CD4-positive, alpha-beta T cell treated with Interleukin-2 at 100 ng/mL for 4 hours (primary cell): ENCODE results near the gene FOXP4.

Experiments
- DNase-seq: peaks from one replicate; pipeline ENCODE4 v3.0.0-alpha.2; 2020; ENCODE audit warnings: low spot score

The FOXP4 gene

DNA sequence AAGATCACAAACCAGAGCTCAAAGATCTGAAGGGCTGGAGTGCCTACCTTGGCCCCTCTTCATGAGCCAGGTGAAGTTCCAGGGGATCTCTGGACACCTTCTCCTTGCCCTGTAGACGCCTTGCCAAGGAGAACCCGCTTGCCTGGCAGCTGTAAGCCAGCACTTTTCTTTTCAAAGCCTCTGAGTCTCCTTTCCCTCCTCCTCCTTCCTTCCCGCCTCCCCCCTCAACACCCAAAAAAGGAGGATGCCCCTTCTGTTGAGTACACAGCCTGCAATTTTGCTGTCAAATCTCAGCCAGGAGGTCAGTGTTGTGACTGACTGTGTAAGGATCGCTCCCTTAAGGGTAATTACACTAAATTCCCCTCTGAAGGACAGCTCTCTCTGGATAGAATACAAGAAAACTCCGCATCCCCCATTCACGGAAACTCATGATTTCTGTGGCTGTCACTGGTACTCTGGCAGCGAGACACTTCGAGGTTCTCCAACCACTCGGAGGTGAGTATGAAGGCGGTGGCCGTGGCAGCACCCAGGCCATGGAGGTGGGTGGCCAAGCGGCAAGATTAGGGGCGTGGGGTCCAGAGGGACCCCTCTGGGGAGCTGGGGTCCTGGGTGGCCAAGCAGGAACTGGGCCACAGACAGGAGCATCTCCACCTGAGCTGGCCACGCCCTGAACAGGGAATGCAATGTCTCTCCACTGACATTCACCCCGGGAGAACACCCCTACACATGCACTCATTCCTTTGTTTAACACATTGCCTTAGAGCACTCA lies 23.2 kb upstream of the FOXP4 start:
- no peak for DNase-seq

- no peak for DNase-seq
Measured at GRCh38 chr6:41523915-41524633, 22.1 kb upstream of the FOXP4 start.

GRCh38 chr6:41524634-41525011 lies 21.6 kb upstream of the FOXP4 start:
- no peak for DNase-seq

GRCh38 chr6:41527721-41528408 lies 18.3 kb upstream of the FOXP4 start:
- no peak for DNase-seq

DNA sequence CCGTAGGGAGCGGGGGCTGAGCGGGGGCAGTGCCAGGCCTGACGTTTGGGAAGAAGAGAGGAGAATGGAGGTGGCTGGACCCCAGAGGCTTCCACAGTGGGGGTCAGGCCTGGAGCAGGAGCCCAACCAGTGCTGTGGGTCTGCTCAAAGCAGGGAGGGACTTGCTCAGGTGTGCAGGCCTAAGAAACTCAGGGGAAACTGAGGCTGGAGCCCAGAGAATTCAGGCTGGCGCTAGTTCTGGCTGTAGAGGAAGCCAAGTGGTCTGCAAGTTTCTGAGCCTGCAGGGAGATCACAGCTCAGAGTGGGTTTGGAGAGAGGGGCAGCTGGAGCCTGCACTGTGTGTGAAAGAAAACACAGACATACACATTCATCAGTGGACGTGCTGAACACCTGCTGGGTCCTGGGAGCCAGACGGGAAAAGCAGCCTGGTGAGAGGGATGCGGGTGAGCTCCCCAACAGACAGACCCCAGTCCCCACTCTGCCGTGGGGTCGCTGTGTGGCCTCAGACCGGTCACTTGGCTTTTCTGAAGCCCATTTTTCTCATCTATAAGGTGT lies 17.7 kb upstream of the FOXP4 start:
- DNase-seq: no peak

- no peak for DNase-seq
Measured at GRCh38 chr6:41529049-41529448, 17.1 kb upstream of the FOXP4 start.

- DNase-seq: no peak
Measured at GRCh38 chr6:41529970-41530369, 16.2 kb upstream of the FOXP4 start.

DNA sequence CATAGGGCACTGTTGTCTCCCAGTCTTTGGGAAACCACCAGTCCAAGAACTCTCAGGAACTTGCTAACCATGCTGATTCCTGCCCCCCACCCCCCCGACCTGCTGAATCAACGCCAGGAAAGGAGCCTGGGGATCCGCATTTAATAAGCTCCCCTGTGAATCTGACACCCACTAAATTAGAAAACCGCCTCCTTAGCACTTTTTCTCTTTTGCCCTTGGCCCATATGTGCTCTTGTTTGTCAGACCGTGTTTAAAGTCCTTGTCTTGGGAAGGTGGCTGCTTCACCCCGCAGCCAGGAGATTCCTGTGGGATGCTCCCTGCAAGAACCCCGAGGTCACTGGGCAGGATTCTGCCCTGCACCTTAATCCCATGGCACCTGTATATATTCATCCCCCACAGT lies 15.7 kb upstream of the FOXP4 start:
- no peak for DNase-seq

DNA sequence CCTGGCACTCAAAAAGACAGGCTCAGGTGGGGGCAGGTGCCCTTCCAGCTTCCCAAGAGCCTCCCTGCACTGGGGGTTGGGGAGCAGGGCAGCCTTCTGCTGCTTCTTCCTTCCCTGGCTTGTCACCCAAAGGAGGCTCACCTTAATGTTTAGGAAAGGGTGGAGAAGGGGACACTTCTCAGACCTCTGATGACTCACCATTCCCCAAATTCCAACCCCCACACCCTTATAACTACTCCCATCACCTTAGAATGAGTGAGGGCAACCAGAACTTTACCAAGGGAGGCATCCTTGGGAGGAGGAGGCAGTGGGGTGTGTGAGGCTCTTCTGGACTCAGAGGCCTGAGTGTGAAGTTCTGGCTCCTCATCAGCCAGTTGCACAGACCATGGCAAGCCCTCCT lies 15.2 kb upstream of the FOXP4 start:
- no peak for DNase-seq

DNA sequence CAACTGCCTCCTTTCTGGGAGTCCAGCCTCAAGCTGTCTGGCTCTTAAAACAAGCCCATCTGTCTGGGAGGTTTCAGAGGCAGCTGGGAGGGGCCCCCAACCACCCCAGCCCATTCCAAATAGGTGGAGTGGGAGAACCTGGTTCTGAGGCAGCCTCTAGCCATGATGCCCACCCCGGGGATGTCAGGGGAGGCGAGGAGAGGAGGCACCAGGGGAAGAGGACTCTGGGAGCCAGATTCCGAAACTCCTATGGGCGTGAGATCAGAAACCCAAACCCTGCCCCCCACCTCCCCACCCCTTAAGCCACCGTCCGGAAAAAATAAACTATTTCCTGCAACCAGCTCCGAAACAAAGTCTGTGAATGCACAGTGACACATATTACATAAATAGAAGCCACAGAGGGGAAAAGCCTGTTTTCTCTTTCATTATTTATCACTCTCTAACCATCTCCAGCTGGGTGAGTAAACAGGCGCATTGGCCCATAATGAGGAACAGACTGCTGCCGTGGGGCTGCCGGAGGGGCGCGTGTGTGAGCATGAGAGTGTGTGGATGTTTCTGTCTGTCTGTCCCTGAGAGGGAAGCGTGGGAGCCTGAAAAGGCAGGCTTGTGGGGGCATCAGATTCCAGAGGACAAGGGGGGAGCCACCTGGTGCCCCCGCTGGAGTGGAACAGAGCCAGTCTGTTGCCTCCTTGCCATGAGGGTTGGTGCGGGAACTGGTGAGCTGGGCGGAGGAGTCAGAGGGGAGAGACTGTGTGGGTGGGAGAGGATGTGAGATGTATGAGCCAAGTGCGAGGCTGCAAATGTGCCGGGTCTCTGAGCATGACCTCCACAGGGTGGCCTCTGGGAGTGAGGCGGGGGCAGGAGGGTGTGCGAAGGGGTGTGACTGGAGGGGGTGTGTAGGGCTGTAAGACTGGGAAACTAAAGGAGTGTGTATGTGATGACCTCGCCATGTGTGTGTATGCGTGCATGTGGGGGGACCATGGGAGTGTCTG lies 14.3 kb upstream of the FOXP4 start:
- peak; percentile 62 for DNase-seq

DNA sequence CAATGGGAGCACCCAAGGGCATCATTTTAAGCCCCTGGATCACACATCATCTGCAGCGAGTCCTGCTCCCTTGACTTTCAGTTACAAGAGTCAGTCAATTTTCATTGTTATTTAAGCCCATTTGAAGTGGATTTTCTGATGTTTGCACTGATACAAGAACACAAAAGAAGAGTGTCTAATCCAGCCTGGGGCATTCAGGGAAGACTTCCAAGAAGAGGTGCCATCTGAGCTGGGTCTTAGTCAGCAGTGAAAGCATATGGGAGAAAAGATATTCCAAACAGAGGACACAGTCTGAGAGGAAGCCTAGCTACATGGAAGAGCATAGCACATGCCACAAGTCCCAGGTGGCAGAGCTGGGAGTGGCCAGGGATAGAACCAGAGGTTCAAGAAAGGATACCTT lies 10.4 kb upstream of the FOXP4 start:
- no peak for DNase-seq

- DNase-seq: no peak
Measured at GRCh38 chr6:41536795-41537758, 9.1 kb upstream of the FOXP4 start.

GRCh38 chr6:41538556-41539182 lies 7.5 kb upstream of the FOXP4 start:
- DNase-seq: no peak

DNA sequence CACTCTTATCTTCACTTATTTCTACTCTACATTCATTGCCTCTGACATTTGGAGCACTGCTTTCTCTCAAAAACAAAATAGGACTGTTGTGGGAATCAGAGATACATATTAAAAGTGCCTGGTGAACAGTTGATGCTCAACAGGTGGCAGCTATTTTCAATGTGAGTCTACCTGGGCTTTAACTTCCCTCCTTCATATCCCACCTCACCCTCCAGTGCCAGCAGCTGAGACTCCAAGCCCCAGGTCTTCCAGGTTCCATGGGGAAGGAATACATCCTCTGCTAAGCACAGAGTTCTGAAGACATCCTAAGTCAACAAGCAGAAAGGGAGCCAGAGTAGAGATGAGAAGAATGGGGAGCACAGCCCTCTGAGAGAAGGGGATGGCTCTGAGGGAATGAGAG lies 7.0 kb upstream of the FOXP4 start:
- DNase-seq: no peak

- no peak for DNase-seq
Measured at GRCh38 chr6:41541364-41541763, 4.8 kb upstream of the FOXP4 start.

DNA sequence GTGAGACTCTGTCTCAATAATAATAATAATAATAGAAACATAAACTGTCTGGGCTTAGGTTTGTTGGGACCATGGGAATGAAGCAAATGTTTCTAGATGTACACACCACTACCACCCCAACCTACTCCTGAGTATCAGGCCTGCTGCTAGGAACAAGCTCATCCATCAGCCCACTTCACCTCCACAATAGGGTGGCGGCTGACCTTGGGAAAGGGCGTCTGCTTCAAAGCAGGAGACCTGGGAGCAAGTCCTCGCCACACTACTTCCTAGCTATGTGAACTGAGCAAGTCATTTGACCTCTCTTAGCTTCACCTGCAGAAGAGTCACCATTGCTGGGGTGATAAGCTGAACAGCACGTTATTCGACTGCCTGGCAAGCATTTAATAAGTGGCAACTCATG lies 3.1 kb upstream of the FOXP4 start:
- no peak for DNase-seq

DNA sequence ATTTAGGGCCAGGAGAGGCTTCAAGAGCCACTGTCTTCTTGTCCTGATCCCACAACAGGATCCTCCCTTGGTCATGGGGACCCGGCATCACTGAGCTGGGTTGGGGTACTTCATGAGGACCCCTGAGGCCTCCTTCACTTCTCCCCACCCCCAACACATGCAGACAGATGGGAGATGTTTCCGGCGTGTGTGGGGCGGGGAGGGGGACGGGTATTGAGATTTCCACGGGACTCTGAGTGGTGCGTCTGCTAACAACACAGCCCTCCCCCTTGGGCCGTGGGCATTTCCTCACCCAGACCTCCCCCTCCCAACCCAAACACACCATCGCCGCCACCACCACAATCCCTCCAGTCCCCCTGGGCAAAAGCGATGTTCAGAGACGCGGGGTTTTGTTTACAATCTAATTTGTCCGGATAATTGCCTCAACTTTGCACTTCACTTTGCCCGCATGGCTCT lies 906 bp upstream of the FOXP4 start:
- DNase-seq: no peak

- peak; percentile 36 for DNase-seq
Measured at GRCh38 chr6:41546475-41546865, 289 bp downstream of the FOXP4 start.

GRCh38 chr6:41546866-41547798 lies 951 bp downstream of the FOXP4 start:
- peak; percentile 22 for DNase-seq
